ENCODE data around the gene RGS10. TPM values are rescaled to one million over a fixed set of nuclear protein-coding genes. Genes with fewer than 3 reads are reported as not detected.

The RGS10 gene
- total and polyA plus RNA-seq, 2 experiments from 2014 or later, result 16.8 to 26.8 TPM

DNA sequence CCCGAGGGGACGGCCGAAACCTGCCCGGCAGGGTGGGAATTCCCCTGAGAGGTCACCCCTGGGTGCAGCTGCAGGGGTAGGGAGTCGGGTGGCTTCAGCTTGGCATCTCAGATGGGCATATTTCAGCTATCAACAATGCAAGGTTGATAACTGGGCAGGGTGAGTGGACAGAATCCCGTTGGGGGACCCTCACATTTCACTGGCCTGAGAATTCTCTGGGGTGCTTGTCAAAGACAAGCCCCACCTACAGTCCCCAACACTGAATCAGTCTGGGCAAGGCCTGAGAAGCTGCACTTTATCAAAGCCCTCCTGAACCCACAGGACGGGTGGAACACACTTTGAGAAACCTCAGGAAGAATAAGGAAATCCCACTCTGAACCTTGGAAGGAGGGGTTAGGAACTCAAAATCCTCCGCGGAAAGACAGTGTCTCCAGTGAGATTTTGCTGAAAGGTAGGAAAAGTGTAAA is 3.1 kb downstream of the RGS10 start (continued):
- TF ChIP-seq, protein P1, sequence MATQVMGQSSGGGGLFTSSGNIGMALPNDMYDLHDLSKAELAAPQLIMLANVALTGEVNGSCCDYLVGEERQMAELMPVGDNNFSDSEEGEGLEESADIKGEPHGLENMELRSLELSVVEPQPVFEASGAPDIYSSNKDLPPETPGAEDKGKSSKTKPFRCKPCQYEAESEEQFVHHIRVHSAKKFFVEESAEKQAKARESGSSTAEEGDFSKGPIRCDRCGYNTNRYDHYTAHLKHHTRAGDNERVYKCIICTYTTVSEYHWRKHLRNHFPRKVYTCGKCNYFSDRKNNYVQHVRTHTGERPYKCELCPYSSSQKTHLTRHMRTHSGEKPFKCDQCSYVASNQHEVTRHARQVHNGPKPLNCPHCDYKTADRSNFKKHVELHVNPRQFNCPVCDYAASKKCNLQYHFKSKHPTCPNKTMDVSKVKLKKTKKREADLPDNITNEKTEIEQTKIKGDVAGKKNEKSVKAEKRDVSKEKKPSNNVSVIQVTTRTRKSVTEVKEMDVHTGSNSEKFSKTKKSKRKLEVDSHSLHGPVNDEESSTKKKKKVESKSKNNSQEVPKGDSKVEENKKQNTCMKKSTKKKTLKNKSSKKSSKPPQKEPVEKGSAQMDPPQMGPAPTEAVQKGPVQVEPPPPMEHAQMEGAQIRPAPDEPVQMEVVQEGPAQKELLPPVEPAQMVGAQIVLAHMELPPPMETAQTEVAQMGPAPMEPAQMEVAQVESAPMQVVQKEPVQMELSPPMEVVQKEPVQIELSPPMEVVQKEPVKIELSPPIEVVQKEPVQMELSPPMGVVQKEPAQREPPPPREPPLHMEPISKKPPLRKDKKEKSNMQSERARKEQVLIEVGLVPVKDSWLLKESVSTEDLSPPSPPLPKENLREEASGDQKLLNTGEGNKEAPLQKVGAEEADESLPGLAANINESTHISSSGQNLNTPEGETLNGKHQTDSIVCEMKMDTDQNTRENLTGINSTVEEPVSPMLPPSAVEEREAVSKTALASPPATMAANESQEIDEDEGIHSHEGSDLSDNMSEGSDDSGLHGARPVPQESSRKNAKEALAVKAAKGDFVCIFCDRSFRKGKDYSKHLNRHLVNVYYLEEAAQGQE (IDR thresholded peaks at IDR 0.05; ENCODE audit: unreplicated experiment), result no peak
- TF ChIP-seq ZNF331 (CRISPR knock-in tag; IDR thresholded peaks at IDR 0.05; ENCODE audit: low read depth), result no peak
- TF ChIP-seq EZH2phosphoT487 (IDR thresholded peaks at IDR 0.05; ENCODE audit: unreplicated experiment), result no peak
- no peak for TF ChIP-seq POLR2AphosphoS5 (IDR thresholded peaks at IDR 0.05; ENCODE audit: low read depth)
- TF ChIP-seq STAT1 (IDR thresholded peaks at IDR 0.05; ENCODE audit: unreplicated experiment), result no peak
- TF ChIP-seq, protein P2, sequence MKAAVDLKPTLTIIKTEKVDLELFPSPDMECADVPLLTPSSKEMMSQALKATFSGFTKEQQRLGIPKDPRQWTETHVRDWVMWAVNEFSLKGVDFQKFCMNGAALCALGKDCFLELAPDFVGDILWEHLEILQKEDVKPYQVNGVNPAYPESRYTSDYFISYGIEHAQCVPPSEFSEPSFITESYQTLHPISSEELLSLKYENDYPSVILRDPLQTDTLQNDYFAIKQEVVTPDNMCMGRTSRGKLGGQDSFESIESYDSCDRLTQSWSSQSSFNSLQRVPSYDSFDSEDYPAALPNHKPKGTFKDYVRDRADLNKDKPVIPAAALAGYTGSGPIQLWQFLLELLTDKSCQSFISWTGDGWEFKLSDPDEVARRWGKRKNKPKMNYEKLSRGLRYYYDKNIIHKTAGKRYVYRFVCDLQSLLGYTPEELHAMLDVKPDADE (IDR thresholded peaks at IDR 0.05), result no peak
- TF ChIP-seq NANOG (IDR thresholded peaks at IDR 0.05; ENCODE audit: borderline replicate concordance), result no peak
- no peak for TF ChIP-seq JUNB (IDR thresholded peaks at IDR 0.05; ENCODE audit: unreplicated experiment)

DNA sequence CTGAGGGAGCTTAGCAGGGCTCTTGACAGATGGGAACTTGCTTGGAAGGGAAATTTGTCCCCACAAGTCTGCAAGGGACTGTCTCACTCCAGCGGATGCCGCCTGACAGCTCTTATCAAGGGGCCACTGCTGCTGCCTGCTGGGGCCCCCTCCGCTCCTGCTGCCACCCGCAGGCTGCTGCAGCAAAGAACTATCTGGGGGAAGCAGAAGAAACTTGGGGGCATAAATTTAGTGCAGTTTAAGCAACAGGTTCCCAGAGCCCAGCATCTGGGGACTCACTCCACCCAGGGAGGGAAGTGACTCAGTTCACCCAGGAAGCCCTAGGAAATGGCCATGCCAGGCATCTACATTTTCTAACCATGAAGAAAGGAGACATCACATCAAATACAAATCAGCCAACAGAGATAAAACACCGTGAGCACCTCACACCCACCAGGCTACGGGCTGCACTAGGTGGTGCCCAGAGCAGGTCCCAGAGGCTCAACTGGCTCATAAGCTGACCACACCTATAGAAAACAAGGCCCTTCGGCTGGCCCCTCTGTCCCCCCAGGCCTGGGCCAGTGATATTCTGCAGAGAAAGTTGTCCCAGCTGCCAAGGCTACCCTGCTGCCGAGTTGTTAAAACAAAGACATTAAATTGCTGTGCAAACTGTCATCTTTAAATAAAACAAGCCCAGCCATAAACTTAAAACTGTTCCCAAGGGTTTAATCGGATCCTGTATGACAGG is 3.7 kb downstream of the RGS10 start:
- Histone ChIP-seq H3K4me2 (no peak overlapping the region), H3F3A (replicated peaks; ENCODE audit: low read depth) (peaks cover 3% of the 10 kb centered on the region; the same call in 1 of the 2 replicates), H3K36me3 (ENCODE audit: insufficient read depth) (no peaks in the 10 kb centered on the region), H3K9me2 (ENCODE audit: insufficient read depth) (no peaks in the 10 kb centered on the region), H3K4me3 (no peak overlapping the region), H3K79me2 (replicated peaks; ENCODE audit: insufficient read depth) (no peaks in the 10 kb centered on the region), H3K27ac (ENCODE audit: low read depth) (no peak overlapping the region), H3K4me1 (ENCODE audit: insufficient read depth) (peaks cover 9% of the 10 kb centered on the region; the same call in 1 of the 2 replicates), H4K20me1 (replicated peaks; ENCODE audit: insufficient read depth) (no peaks in the 10 kb centered on the region; the same call in 1 of the 2 replicates), H2AFZ (no peak overlapping the region), H3K27me3 (ENCODE audit: insufficient read depth) (peaks cover 38% of the 10 kb centered on the region)
- H3K4me1 Mint-ChIP-seq, result peaks cover 24% of the 10 kb centered on the region
- peaks cover 39% of the 10 kb centered on the region for H3K27me3 Mint-ChIP-seq (ENCODE audit: insufficient read depth, low read depth, poor library complexity)
- H3K27ac Mint-ChIP-seq, result no peak overlapping the region
- TF ChIP-seq, protein P3, sequence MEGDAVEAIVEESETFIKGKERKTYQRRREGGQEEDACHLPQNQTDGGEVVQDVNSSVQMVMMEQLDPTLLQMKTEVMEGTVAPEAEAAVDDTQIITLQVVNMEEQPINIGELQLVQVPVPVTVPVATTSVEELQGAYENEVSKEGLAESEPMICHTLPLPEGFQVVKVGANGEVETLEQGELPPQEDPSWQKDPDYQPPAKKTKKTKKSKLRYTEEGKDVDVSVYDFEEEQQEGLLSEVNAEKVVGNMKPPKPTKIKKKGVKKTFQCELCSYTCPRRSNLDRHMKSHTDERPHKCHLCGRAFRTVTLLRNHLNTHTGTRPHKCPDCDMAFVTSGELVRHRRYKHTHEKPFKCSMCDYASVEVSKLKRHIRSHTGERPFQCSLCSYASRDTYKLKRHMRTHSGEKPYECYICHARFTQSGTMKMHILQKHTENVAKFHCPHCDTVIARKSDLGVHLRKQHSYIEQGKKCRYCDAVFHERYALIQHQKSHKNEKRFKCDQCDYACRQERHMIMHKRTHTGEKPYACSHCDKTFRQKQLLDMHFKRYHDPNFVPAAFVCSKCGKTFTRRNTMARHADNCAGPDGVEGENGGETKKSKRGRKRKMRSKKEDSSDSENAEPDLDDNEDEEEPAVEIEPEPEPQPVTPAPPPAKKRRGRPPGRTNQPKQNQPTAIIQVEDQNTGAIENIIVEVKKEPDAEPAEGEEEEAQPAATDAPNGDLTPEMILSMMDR (conservative IDR thresholded peaks at IDR 0.05; ENCODE audit: low read depth in 2 of 2), result peak in 1 of 2 experiments; percentile 31; a peak in 1 of 4 replicates
- no peak for TF ChIP-seq CREB1 (CRISPR knock-in tag; IDR thresholded peaks at IDR 0.05; ENCODE audit: low read depth)
- no peak for TF ChIP-seq EZH2 (IDR thresholded peaks at IDR 0.05; ENCODE audit: low read depth, unreplicated experiment)
- no peak overlapping the region for H3K4me3 Mint-ChIP-seq
- no peak for DNase-seq (ENCODE audit: low spot score)
- ATAC-seq, result no peak
- H3K9me3 Mint-ChIP-seq, result no peaks in the 10 kb centered on the region
- peaks cover 3% of the 10 kb centered on the region; the same call in 1 of the 3 replicates for H3K36me3 Mint-ChIP-seq (ENCODE audit: low read depth)
